KMS-11 (cell line): ENCODE results near the gene SATB2.

ENCODE experiments used
- H2AFZ ChIP-seq: fragments of 200-600 bp; sonication (generic); 2 replicates; pipeline ENCODE4 v1.6.1; 2016; ENCODE audit warnings: antibody characterized with exemption, mixed run types, low read depth
- H3K27ac ChIP-seq: fragments of 200-600 bp; sonication (generic); 2 replicates; pipeline ENCODE4 v1.6.1; 2016; ENCODE audit warnings: mild to moderate bottlenecking, mixed run types
- H3K27me3 ChIP-seq: fragments of 200-600 bp; sonication (generic); 2 replicates; pipeline ENCODE4 v1.6.1; 2017; ENCODE audit warnings: mild to moderate bottlenecking, low read depth, mixed run types, moderate library complexity; ENCODE audit not compliant: insufficient read depth
- H3K36me3 ChIP-seq: fragments of 200-600 bp; sonication (generic); 2 replicates; pipeline ENCODE4 v1.6.1; 2017; ENCODE audit warnings: mild to moderate bottlenecking, mixed run types; ENCODE audit not compliant: insufficient read depth
- H3K4me1 ChIP-seq: fragments of 200-600 bp; sonication (generic); 2 replicates; pipeline ENCODE4 v1.6.1; 2016; ENCODE audit warnings: mild to moderate bottlenecking, low read depth, mixed run types; ENCODE audit not compliant: poor library complexity, severe bottlenecking
- H3K4me2 ChIP-seq: fragments of 200-600 bp; sonication (generic); 2 replicates; pipeline ENCODE4 v1.7.0; 2016; ENCODE audit warnings: mild to moderate bottlenecking, mixed run types
- H3K4me3 ChIP-seq: fragments of 200-600 bp; sonication (generic); IDR thresholded peaks from 2 replicates; pipeline ENCODE4 v1.6.1; 2017; ENCODE audit warnings: low read depth, low read length, mixed read lengths; ENCODE audit not compliant: insufficient read depth
- H3K79me2 ChIP-seq: fragments of 200-600 bp; sonication (generic); 2 replicates; pipeline ENCODE4 v1.6.1; 2016; ENCODE audit warnings: low read depth, mixed run types; ENCODE audit not compliant: insufficient read depth
- H3K9ac ChIP-seq: fragments of 200-600 bp; sonication (generic); 2 replicates; pipeline ENCODE4 v1.6.1; 2016; ENCODE audit warnings: mild to moderate bottlenecking, mixed run types
- H4K20me1 ChIP-seq: fragments of 200-600 bp; sonication (generic); 2 replicates; pipeline ENCODE4 v1.6.1; 2016; ENCODE audit warnings: mild to moderate bottlenecking, mixed run types; ENCODE audit not compliant: insufficient read depth
- CTCF ChIP-seq: fragments of 200-600 bp; sonication (generic); conservative IDR thresholded peaks from 2 replicates; pipeline ENCODE4 v1.6.1; 2017; ENCODE audit warnings: low read depth, mild to moderate bottlenecking, antibody characterized with exemption, low read length, moderate library complexity, mixed read lengths

SATB2 gene

GRCh38 chr2:199458806-199459285 is 1.1 kb upstream of the SATB2 start:
- Histone ChIP-seq H4K20me1 (no peaks in the 10 kb centered on the region), H3K27me3 (peaks cover 22% of the 10 kb centered on the region), H3K4me1 (peaks cover 18% of the 10 kb centered on the region), H3K9ac (peak overlapping the region; percentile 71), H3K4me3 (peak overlapping the region; percentile 76), H3K4me2 (peak overlapping the region; percentile 92), H3K79me2 (no peaks in the 10 kb centered on the region), H3K36me3 (no peaks in the 10 kb centered on the region), H3K27ac (peak overlapping the region; percentile 59), H2AFZ (peak overlapping the region; percentile 97)
- no peak for TF ChIP-seq CTCF

GRCh38 chr2:199458009-199458805 is 468 bp upstream of the SATB2 start:
- H4K20me1 ChIP-seq, result no peaks in the 10 kb centered on the region
- peaks cover 18% of the 10 kb centered on the region for H3K4me1 ChIP-seq
- no peaks in the 10 kb centered on the region for H3K36me3 ChIP-seq
- no peaks in the 10 kb centered on the region for H3K79me2 ChIP-seq
- H2AFZ ChIP-seq, result peak overlapping the region; percentile 97; the same call in 1 of the 2 replicates
- TF ChIP-seq CTCF, result no peak
- H3K27ac ChIP-seq, result peak overlapping the region; percentile 59; the same call in 1 of the 2 replicates
- peaks cover 22% of the 10 kb centered on the region for H3K27me3 ChIP-seq
- peak overlapping the region; percentile 71; the same call in 1 of the 2 replicates for H3K9ac ChIP-seq
- H3K4me3 ChIP-seq, result no peak overlapping the region
- H3K4me2 ChIP-seq, result peak overlapping the region; percentile 82

- Histone ChIP-seq H3K4me2 (peak overlapping the region; percentile 87), H3K27me3 (peaks cover 18% of the 10 kb centered on the region), H3K4me3 (peak overlapping the region; percentile 34), H3K36me3 (no peaks in the 10 kb centered on the region), H2AFZ (peak overlapping the region; percentile 69), H4K20me1 (no peaks in the 10 kb centered on the region), H3K9ac (no peak overlapping the region), H3K79me2 (no peaks in the 10 kb centered on the region), H3K27ac (no peak overlapping the region), H3K4me1 (peaks cover 18% of the 10 kb centered on the region)
- TF ChIP-seq CTCF, result no peak
Observed at GRCh38 chr2:199456383-199457146, 1.2 kb downstream of the SATB2 start.

- peak overlapping the region; percentile 52 for H2AFZ ChIP-seq
- peaks cover 11% of the 10 kb centered on the region for H3K4me1 ChIP-seq
- TF ChIP-seq CTCF, result no peak
- H3K4me3 ChIP-seq, result peak overlapping the region; percentile 34
- no peaks in the 10 kb centered on the region for H3K79me2 ChIP-seq
- no peaks in the 10 kb centered on the region for H3K36me3 ChIP-seq
- H3K27me3 ChIP-seq, result peaks cover 10% of the 10 kb centered on the region
- no peaks in the 10 kb centered on the region for H4K20me1 ChIP-seq
- H3K27ac ChIP-seq, result no peak overlapping the region
- H3K4me2 ChIP-seq, result peak overlapping the region; percentile 87
- H3K9ac ChIP-seq, result no peak overlapping the region
Observed at GRCh38 chr2:199455545-199456382, 2.0 kb downstream of the SATB2 start.
